AG04450 (cell line): ENCODE measurements around the gene PPP4C. TPM values are rescaled to one million over a fixed set of nuclear protein-coding genes. Genes with fewer than 3 reads are reported as not detected.

Experiments used
- CTCF ChIA-PET: fragments of 300-600, 350-600 bp; formaldehyde crosslinking; extraction: SDS; loops from one replicate; lab custom pipeline; 2022; ENCODE audit warnings: antibody characterized with exemption, inconsistent platforms; lab: Charles Lee
- POLR2A ChIA-PET: fragments of 350-600 bp; formaldehyde crosslinking; extraction: SDS; loops from one replicate; lab custom pipeline; 2021; ENCODE audit warnings: antibody characterized with exemption, inconsistent platforms; lab: Yijun Ruan, JAX
- DNase-seq: peaks from one replicate; pipeline ENCODE4 v3.0.0-alpha.2; 2011; ENCODE audit warnings: low read depth, low spot score
- H3K27ac ChIP-seq: one replicate; pipeline ENCODE4 v1.5.1; 2012; ENCODE audit warnings: low read depth, low read length, control low read depth
- H3K27me3 ChIP-seq: one replicate; pipeline ENCODE4 v1.6.0; 2012; ENCODE audit warnings: low read length; ENCODE audit not compliant: control insufficient read depth, insufficient read depth
- H3K4me3 ChIP-seq: 2 replicates; pipeline ENCODE4 v1.5.1; 2011; ENCODE audit warnings: mild to moderate bottlenecking, low read depth, low read length, control low read depth
- H3K9me3 ChIP-seq: 2 replicates; pipeline ENCODE4 v1.5.1; 2012; ENCODE audit warnings: low read length; ENCODE audit not compliant: control insufficient read depth, insufficient read depth
- polyA plus RNA-seq: library from polyadenylated mRNA; depleted of rRNA; stranded (reverse); fragments of >200 nt; gene quantifications from 2 replicates; pipeline ENCODE4 v1.2.3, GENCODE V29; 2011
- TF ChIP-seq, protein P1 (sequence below): IDR thresholded peaks from 2 replicates; pipeline ENCODE4 v1.5.1; 2011; ENCODE audit warnings: low read depth, low read length, control low read depth, inconsistent platforms

PPP4C gene
- polyA plus RNA-seq, 1 experiment = 112 TPM

- DNase-seq = no peak
- TF ChIP-seq, protein P1, sequence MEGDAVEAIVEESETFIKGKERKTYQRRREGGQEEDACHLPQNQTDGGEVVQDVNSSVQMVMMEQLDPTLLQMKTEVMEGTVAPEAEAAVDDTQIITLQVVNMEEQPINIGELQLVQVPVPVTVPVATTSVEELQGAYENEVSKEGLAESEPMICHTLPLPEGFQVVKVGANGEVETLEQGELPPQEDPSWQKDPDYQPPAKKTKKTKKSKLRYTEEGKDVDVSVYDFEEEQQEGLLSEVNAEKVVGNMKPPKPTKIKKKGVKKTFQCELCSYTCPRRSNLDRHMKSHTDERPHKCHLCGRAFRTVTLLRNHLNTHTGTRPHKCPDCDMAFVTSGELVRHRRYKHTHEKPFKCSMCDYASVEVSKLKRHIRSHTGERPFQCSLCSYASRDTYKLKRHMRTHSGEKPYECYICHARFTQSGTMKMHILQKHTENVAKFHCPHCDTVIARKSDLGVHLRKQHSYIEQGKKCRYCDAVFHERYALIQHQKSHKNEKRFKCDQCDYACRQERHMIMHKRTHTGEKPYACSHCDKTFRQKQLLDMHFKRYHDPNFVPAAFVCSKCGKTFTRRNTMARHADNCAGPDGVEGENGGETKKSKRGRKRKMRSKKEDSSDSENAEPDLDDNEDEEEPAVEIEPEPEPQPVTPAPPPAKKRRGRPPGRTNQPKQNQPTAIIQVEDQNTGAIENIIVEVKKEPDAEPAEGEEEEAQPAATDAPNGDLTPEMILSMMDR = no peak
- H3K27me3 ChIP-seq = no peaks in the 10 kb centered on the region
- ChIA-PET CTCF (no interaction called here), POLR2A (no interaction called here)
- H3K27ac ChIP-seq = no peak overlapping the region
- H3K9me3 ChIP-seq = peaks cover 4% of the 10 kb centered on the region; the same call in 1 of the 2 replicates
- H3K4me3 ChIP-seq = no peak overlapping the region
Measured at GRCh38 chr16:30060836-30061554, 14.8 kb upstream of the PPP4C start.

- Histone ChIP-seq H3K9me3 (peaks cover 6% of the 10 kb centered on the region; the same call in 1 of the 2 replicates), H3K27ac (peak overlapping the region; percentile 96), H3K27me3 (no peaks in the 10 kb centered on the region), H3K4me3 (peak overlapping the region; percentile 74)
- TF ChIP-seq, protein P1 = no peak
- no peak for DNase-seq
- CTCF ChIA-PET = interaction anchor here (1.2 kb wide), 1 partner anchor 8 kb away, joined by 4 read pairs; no protein-coding TSS in a partner anchor
- POLR2A ChIA-PET = no interaction called here
Measured at GRCh38 chr16:30063278-30063892, 12.4 kb upstream of the PPP4C start.

GRCh38 chr16:30063893-30064728 is 11.7 kb upstream of the PPP4C start:
- ChIA-PET POLR2A (interaction anchor here (0.6 to 2.2 kb wide), 2 partner anchors 8 to 208 kb away, joined by 6 to 19 read pairs; no protein-coding TSS in a partner anchor), CTCF (interaction anchor here (0.6 to 1.2 kb wide), 3 partner anchors 9 to 57 kb away, joined by 3 to 4 read pairs (median 4); no protein-coding TSS in a partner anchor)
- TF ChIP-seq, protein P1 = 0 out of 2 replicates have a peak, but pooled peaks have one; percentile 15
- peaks cover 6% of the 10 kb centered on the region; the same call in 1 of the 2 replicates for H3K9me3 ChIP-seq
- H3K27me3 ChIP-seq = no peaks in the 10 kb centered on the region
- H3K27ac ChIP-seq = peak overlapping the region; percentile 96
- H3K4me3 ChIP-seq = peak overlapping the region; percentile 74
- DNase-seq = no peak

DNA sequence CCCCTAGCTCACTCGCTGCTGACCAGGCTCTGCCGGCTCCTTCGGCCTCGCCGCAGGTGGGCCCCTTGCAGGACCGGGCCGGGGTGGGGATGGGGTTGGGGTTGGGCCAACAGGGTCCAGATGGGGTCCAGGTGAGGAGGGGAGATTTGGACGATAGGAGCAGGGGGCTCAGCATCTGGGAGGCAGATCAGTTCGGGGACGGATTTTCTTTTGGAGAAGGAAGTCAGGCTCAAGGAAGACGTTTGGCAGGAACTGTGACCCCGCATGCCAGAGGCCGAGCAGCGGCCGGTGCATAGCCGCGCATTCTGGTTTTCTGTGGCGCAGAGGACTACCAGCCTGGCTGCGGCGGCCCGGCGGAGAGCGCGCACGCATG is 11.1 kb upstream of the PPP4C start:
- TF ChIP-seq, protein P1 = no peak
- Histone ChIP-seq H3K9me3 (peaks cover 6% of the 10 kb centered on the region; the same call in 1 of the 2 replicates), H3K27me3 (no peaks in the 10 kb centered on the region), H3K4me3 (peak overlapping the region; percentile 74), H3K27ac (peak overlapping the region; percentile 96)
- ChIA-PET POLR2A (interaction anchor here (0.6 to 2.6 kb wide), 14 partner anchors 9 to 345 kb away, joined by 3 to 26 read pairs (median 8); partner anchors contain the start of genes MAPK3, PAGR1, PPP4C and TBC1D10B), CTCF (interaction anchor here (0.6 to 0.9 kb wide), 3 partner anchors 10 to 56 kb away, joined by 3 to 4 read pairs (median 3); no protein-coding TSS in a partner anchor)
- DNase-seq = no peak
